OCI-LY1 (cell line): ENCODE measurements around the gene IGFBP5.

Source experiments
- H2AFZ ChIP-seq: fragments of 200-600 bp; sonication (generic), shearing (Covaris generic); 2 replicates; pipeline ENCODE4 v1.6.0; 2014; ENCODE audit warnings: antibody characterized with exemption, mild to moderate bottlenecking, low read length
- H3F3A ChIP-seq: fragments of 200-600 bp; sonication (generic), shearing (Covaris generic); 2 replicates; pipeline ENCODE4 v1.6.0; 2014; ENCODE audit warnings: mild to moderate bottlenecking, antibody characterized with exemption, low read length, moderate library complexity; ENCODE audit not compliant: insufficient read depth
- H3K27ac ChIP-seq: fragments of 200-600 bp; sonication (generic); 2 replicates; pipeline ENCODE4 v1.5.1; 2014; ENCODE audit warnings: low read length, mixed run types, mild to moderate bottlenecking, low read depth; ENCODE audit not compliant: poor library complexity, severe bottlenecking
- H3K27me3 ChIP-seq: fragments of 200-600 bp; sonication (generic); 2 replicates; pipeline ENCODE4 v1.6.0; 2014; ENCODE audit warnings: antibody characterized with exemption, mild to moderate bottlenecking, low read length, moderate library complexity; ENCODE audit not compliant: insufficient read depth
- H3K36me3 ChIP-seq: fragments of 200-600 bp; sonication (generic); 2 replicates; pipeline ENCODE4 v1.6.1; 2014; ENCODE audit warnings: mild to moderate bottlenecking, antibody characterized with exemption, low read length, moderate library complexity, mixed read lengths; ENCODE audit not compliant: insufficient read depth
- H3K4me1 ChIP-seq: fragments of 200-600 bp; sonication (generic); 2 replicates; pipeline ENCODE4 v1.5.1; 2014; ENCODE audit warnings: mild to moderate bottlenecking, low read length, moderate library complexity; ENCODE audit not compliant: insufficient read depth, severe bottlenecking
- H3K4me2 ChIP-seq: fragments of 200-600 bp; sonication (generic), shearing (Covaris generic); 2 replicates; pipeline ENCODE4 v1.6.1; 2014; ENCODE audit warnings: low read length
- H3K4me3 ChIP-seq: fragments of 200-600 bp; sonication (generic); 2 replicates; pipeline ENCODE4 v1.5.1; 2014; ENCODE audit warnings: low read length, low read depth, mild to moderate bottlenecking, mixed read lengths; ENCODE audit not compliant: poor library complexity, severe bottlenecking
- H3K79me2 ChIP-seq: fragments of 200-600 bp; shearing (Covaris generic); 2 replicates; pipeline ENCODE4 v1.6.1; 2016; ENCODE audit warnings: mixed run types, low read length, mixed read lengths; ENCODE audit not compliant: insufficient read depth
- H3K9ac ChIP-seq: fragments of 200-600 bp; sonication (generic), shearing (Covaris generic); 2 replicates; pipeline ENCODE4 v1.6.1; 2014; ENCODE audit warnings: mild to moderate bottlenecking, low read length, mixed read lengths
- H3K9me2 ChIP-seq: fragments of 200-600 bp; sonication (generic), shearing (Covaris generic); 2 replicates; pipeline ENCODE4 v1.6.1; 2014; ENCODE audit warnings: low read depth, mild to moderate bottlenecking, low read length, mixed read lengths
- H3K9me3 ChIP-seq: fragments of 200-600 bp; shearing (Covaris generic); 2 replicates; pipeline ENCODE4 v1.6.1; 2014; ENCODE audit warnings: low read length, mixed read lengths
- H4K20me1 ChIP-seq: fragments of 200-600 bp; sonication (generic), shearing (Covaris generic); 2 replicates; pipeline ENCODE4 v1.6.0; 2016; ENCODE audit warnings: mild to moderate bottlenecking, low read length; ENCODE audit not compliant: insufficient read depth
- CTCF ChIP-seq: fragments of 200-600 bp; sonication (generic), shearing (Covaris generic); IDR thresholded peaks from 2 replicates; pipeline ENCODE4 v1.5.1; 2017; ENCODE audit warnings: mild to moderate bottlenecking, antibody characterized with exemption, low read length, moderate library complexity, mixed read lengths
- EZH2 ChIP-seq: fragments of 200-600 bp; sonication (generic), shearing (Covaris generic); IDR thresholded peaks from 2 replicates; pipeline ENCODE4 v1.8.0; 2017; ENCODE audit warnings: borderline replicate concordance, mixed run types, mild to moderate bottlenecking, antibody characterized with exemption, low read length, moderate library complexity, mixed read lengths

The IGFBP5 gene

GRCh38 chr2:216644842-216645635 is 50.3 kb downstream of the IGFBP5 start:
- Histone ChIP-seq H3F3A (no peaks in the 10 kb centered on the region), H4K20me1 (no peaks in the 10 kb centered on the region), H3K27ac (no peak overlapping the region), H3K4me2 (no peak overlapping the region), H3K4me1 (no peaks in the 10 kb centered on the region), H3K9me2 (no peaks in the 10 kb centered on the region), H3K9me3 (0 out of 2 replicates have a peak, but pooled peaks cover 2% of the 10 kb centered on the region), H3K9ac (no peak overlapping the region), H2AFZ (no peak overlapping the region), H3K36me3 (no peaks in the 10 kb centered on the region), H3K4me3 (no peak overlapping the region), H3K79me2 (no peaks in the 10 kb centered on the region), H3K27me3 (no peaks in the 10 kb centered on the region)
- TF ChIP-seq EZH2 (no peak), CTCF (no peak)

- H3K27ac ChIP-seq = no peak overlapping the region
- H3K27me3 ChIP-seq = no peaks in the 10 kb centered on the region
- no peak overlapping the region for H3K4me2 ChIP-seq
- 0 out of 2 replicates have a peak, but pooled peaks cover 2% of the 10 kb centered on the region for H3K9me3 ChIP-seq
- H3K79me2 ChIP-seq = no peaks in the 10 kb centered on the region
- no peak overlapping the region for H3K9ac ChIP-seq
- TF ChIP-seq CTCF (no peak), EZH2 (no peak)
- no peak overlapping the region for H3K4me3 ChIP-seq
- H4K20me1 ChIP-seq = no peaks in the 10 kb centered on the region
- H3K9me2 ChIP-seq = no peaks in the 10 kb centered on the region
- H3F3A ChIP-seq = no peaks in the 10 kb centered on the region
- no peaks in the 10 kb centered on the region for H3K36me3 ChIP-seq
- no peak overlapping the region for H2AFZ ChIP-seq
- no peaks in the 10 kb centered on the region for H3K4me1 ChIP-seq
Observed at GRCh38 chr2:216643986-216644659, 51.2 kb downstream of the IGFBP5 start.

GRCh38 chr2:216637472-216637871 is 57.9 kb downstream of the IGFBP5 start:
- TF ChIP-seq EZH2 = no peak
- no peak for TF ChIP-seq CTCF
- H3K9ac ChIP-seq = no peak overlapping the region
- no peaks in the 10 kb centered on the region for H3K36me3 ChIP-seq
- H3K4me1 ChIP-seq = no peaks in the 10 kb centered on the region
- no peak overlapping the region for H3K4me2 ChIP-seq
- no peaks in the 10 kb centered on the region for H4K20me1 ChIP-seq
- no peak overlapping the region for H3K27ac ChIP-seq
- no peaks in the 10 kb centered on the region for H3K9me2 ChIP-seq
- H3K27me3 ChIP-seq = no peaks in the 10 kb centered on the region
- H2AFZ ChIP-seq = no peak overlapping the region
- no peak overlapping the region for H3K4me3 ChIP-seq
- H3F3A ChIP-seq = no peaks in the 10 kb centered on the region
- no peaks in the 10 kb centered on the region for H3K79me2 ChIP-seq
- H3K9me3 ChIP-seq = no peaks in the 10 kb centered on the region
